ENCODE data around the gene CCSER1. TPM values are rescaled to one million over a fixed set of nuclear protein-coding genes. Genes with fewer than 3 reads are reported as not detected.

Gene CCSER1
- polyA plus RNA-seq, 1 donor from 2014 or later, result 20.8 TPM

GRCh38 chr4:90159193-90159592 is 32.0 kb downstream of the CCSER1 start:
- H3K9me3 ChIP-seq (ENCODE audit: low read length), result no peaks in the 10 kb centered on the region
- no peaks in the 10 kb centered on the region for H3F3A ChIP-seq (ENCODE audit: insufficient read depth, low read length, poor library complexity, severe bottlenecking)
- H3K27me3 ChIP-seq (ENCODE audit: insufficient read depth, low read depth, low read length), result no peaks in the 10 kb centered on the region
- H3K4me3 ChIP-seq (ENCODE audit: low read length), result no peak overlapping the region
- no peaks in the 10 kb centered on the region for H3K36me3 ChIP-seq (ENCODE audit: insufficient read depth, low read length)
- H3K9ac ChIP-seq (ENCODE audit: low read length), result no peak overlapping the region
- H3K27ac ChIP-seq (ENCODE audit: low read length), result no peak overlapping the region
- H3K4me2 ChIP-seq (ENCODE audit: low read length), result no peak overlapping the region
- no peak for TF ChIP-seq POLR2AphosphoS5 (IDR thresholded peaks at IDR 0.05)
- no peak for TF ChIP-seq TAF1 (IDR thresholded peaks at IDR 0.05; ENCODE audit: low read depth)
- TF ChIP-seq MXI1 (conservative IDR thresholded peaks at IDR 0.05; ENCODE audit: poor library complexity, severe bottlenecking), result no peak
- TF ChIP-seq, protein P1, sequence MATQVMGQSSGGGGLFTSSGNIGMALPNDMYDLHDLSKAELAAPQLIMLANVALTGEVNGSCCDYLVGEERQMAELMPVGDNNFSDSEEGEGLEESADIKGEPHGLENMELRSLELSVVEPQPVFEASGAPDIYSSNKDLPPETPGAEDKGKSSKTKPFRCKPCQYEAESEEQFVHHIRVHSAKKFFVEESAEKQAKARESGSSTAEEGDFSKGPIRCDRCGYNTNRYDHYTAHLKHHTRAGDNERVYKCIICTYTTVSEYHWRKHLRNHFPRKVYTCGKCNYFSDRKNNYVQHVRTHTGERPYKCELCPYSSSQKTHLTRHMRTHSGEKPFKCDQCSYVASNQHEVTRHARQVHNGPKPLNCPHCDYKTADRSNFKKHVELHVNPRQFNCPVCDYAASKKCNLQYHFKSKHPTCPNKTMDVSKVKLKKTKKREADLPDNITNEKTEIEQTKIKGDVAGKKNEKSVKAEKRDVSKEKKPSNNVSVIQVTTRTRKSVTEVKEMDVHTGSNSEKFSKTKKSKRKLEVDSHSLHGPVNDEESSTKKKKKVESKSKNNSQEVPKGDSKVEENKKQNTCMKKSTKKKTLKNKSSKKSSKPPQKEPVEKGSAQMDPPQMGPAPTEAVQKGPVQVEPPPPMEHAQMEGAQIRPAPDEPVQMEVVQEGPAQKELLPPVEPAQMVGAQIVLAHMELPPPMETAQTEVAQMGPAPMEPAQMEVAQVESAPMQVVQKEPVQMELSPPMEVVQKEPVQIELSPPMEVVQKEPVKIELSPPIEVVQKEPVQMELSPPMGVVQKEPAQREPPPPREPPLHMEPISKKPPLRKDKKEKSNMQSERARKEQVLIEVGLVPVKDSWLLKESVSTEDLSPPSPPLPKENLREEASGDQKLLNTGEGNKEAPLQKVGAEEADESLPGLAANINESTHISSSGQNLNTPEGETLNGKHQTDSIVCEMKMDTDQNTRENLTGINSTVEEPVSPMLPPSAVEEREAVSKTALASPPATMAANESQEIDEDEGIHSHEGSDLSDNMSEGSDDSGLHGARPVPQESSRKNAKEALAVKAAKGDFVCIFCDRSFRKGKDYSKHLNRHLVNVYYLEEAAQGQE (IDR thresholded peaks at IDR 0.05; ENCODE audit: borderline replicate concordance), result no peak
- TF ChIP-seq, protein P2, sequence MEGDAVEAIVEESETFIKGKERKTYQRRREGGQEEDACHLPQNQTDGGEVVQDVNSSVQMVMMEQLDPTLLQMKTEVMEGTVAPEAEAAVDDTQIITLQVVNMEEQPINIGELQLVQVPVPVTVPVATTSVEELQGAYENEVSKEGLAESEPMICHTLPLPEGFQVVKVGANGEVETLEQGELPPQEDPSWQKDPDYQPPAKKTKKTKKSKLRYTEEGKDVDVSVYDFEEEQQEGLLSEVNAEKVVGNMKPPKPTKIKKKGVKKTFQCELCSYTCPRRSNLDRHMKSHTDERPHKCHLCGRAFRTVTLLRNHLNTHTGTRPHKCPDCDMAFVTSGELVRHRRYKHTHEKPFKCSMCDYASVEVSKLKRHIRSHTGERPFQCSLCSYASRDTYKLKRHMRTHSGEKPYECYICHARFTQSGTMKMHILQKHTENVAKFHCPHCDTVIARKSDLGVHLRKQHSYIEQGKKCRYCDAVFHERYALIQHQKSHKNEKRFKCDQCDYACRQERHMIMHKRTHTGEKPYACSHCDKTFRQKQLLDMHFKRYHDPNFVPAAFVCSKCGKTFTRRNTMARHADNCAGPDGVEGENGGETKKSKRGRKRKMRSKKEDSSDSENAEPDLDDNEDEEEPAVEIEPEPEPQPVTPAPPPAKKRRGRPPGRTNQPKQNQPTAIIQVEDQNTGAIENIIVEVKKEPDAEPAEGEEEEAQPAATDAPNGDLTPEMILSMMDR (IDR thresholded peaks at IDR 0.05; ENCODE audit: poor library complexity, severe bottlenecking), result no peak
- TF ChIP-seq SMC3 (conservative IDR thresholded peaks at IDR 0.05; ENCODE audit: poor library complexity), result no peak
- TF ChIP-seq RAD21 (conservative IDR thresholded peaks at IDR 0.05), result no peak
- TF ChIP-seq EZH2 (IDR thresholded peaks at IDR 0.05; ENCODE audit: borderline replicate concordance, insufficient read depth, low read length, poor library complexity, severe bottlenecking), result no peak
- no peaks in the 10 kb centered on the region for H3K9me2 ChIP-seq (ENCODE audit: insufficient read depth, low read length)
- no peaks in the 10 kb centered on the region for H4K20me1 ChIP-seq (ENCODE audit: insufficient read depth)
- no peaks in the 10 kb centered on the region for H3K79me2 ChIP-seq (replicated peaks; ENCODE audit: insufficient read depth, low read length)
- no peak overlapping the region for H2AFZ ChIP-seq (ENCODE audit: low read depth, low read length)

DNA sequence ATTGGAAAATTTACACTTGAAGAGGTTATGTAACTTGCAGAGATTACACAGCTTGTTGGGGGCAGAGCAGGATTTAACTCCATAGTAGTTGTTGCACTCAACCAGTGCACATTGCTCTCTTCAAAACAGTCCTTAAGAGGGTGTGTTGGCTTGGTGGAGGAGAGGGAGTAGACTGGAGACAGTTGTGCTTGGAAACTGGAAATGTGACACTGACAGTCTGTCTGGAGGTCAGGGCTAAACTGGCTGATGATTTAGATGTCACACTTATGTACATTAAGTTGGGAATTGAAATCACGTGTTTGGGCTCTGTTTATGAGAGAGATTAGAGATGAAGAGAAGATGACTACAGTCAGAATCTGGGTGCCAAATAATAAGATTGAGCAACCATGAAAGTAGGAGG is 32.9 kb downstream of the CCSER1 start:
- no peak for TF ChIP-seq EZH2 (IDR thresholded peaks at IDR 0.05; ENCODE audit: borderline replicate concordance, insufficient read depth, low read length, poor library complexity, severe bottlenecking)
- TF ChIP-seq EP300 (conservative IDR thresholded peaks at IDR 0.05; ENCODE audit: poor library complexity, severe bottlenecking), result no peak
- no peak for TF ChIP-seq TAF1 (IDR thresholded peaks at IDR 0.05; ENCODE audit: low read depth)
- TF ChIP-seq, protein P2 (IDR thresholded peaks at IDR 0.05; ENCODE audit: poor library complexity, severe bottlenecking), result no peak
- TF ChIP-seq, protein P1 (IDR thresholded peaks at IDR 0.05; ENCODE audit: borderline replicate concordance), result no peak
- no peak for TF ChIP-seq POLR2AphosphoS5 (IDR thresholded peaks at IDR 0.05)
- TF ChIP-seq SMC3 (conservative IDR thresholded peaks at IDR 0.05; ENCODE audit: poor library complexity), result no peak
- TF ChIP-seq MXI1 (conservative IDR thresholded peaks at IDR 0.05; ENCODE audit: poor library complexity, severe bottlenecking), result no peak
- TF ChIP-seq RAD21 (conservative IDR thresholded peaks at IDR 0.05), result no peak
- H3K79me2 ChIP-seq (replicated peaks; ENCODE audit: insufficient read depth, low read length), result no peaks in the 10 kb centered on the region
- no peaks in the 10 kb centered on the region for H4K20me1 ChIP-seq (ENCODE audit: insufficient read depth)
- H3K4me3 ChIP-seq (ENCODE audit: low read length), result no peak overlapping the region
- no peaks in the 10 kb centered on the region for H3K9me2 ChIP-seq (ENCODE audit: insufficient read depth, low read length)
- H2AFZ ChIP-seq (ENCODE audit: low read depth, low read length), result no peak overlapping the region
- H3K36me3 ChIP-seq (ENCODE audit: insufficient read depth, low read length), result no peaks in the 10 kb centered on the region
- no peak overlapping the region for H3K27ac ChIP-seq (ENCODE audit: low read length)
- no peaks in the 10 kb centered on the region for H3K9me3 ChIP-seq (ENCODE audit: low read length)
- H3K4me2 ChIP-seq (ENCODE audit: low read length), result no peak overlapping the region
- no peak overlapping the region for H3K9ac ChIP-seq (ENCODE audit: low read length)
- no peaks in the 10 kb centered on the region for H3K27me3 ChIP-seq (ENCODE audit: insufficient read depth, low read depth, low read length)
- H3F3A ChIP-seq (ENCODE audit: insufficient read depth, low read length, poor library complexity, severe bottlenecking), result no peaks in the 10 kb centered on the region

Measured in neural cell (in vitro differentiated cells).